Measurements from ENCODE around the gene MIAT. TPM values are rescaled to one million over a fixed set of nuclear protein-coding genes. Genes with fewer than 3 reads are reported as not detected.
A peak's percentile ranks its signal among the peaks of the same experiment; 100 is the strongest.

Gene MIAT
- total and polyA plus RNA-seq, 12 donors, result 0.03 to 1.6 (median 0.45) TPM

DNA sequence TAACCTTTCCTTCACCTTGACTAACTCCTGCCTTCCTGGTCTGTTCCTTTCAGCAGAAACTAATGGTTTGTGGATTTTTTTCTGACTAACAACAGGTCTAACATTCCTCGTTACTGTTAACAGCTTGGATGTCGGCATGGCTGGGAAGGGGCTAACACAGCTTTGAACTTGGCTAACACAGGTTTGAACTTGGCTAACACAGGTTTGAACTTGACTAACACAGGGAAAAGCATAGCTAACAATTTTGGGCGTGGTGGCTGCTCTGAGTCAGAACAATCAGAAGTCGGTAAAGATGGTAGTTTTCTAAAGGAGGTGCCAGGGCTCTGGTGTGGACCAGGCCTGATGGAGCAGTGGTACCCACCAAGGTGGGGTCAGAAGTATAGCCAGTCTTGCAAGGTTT lies 16.1 kb downstream of the MIAT start:
- TF ChIP-seq, protein P1, sequence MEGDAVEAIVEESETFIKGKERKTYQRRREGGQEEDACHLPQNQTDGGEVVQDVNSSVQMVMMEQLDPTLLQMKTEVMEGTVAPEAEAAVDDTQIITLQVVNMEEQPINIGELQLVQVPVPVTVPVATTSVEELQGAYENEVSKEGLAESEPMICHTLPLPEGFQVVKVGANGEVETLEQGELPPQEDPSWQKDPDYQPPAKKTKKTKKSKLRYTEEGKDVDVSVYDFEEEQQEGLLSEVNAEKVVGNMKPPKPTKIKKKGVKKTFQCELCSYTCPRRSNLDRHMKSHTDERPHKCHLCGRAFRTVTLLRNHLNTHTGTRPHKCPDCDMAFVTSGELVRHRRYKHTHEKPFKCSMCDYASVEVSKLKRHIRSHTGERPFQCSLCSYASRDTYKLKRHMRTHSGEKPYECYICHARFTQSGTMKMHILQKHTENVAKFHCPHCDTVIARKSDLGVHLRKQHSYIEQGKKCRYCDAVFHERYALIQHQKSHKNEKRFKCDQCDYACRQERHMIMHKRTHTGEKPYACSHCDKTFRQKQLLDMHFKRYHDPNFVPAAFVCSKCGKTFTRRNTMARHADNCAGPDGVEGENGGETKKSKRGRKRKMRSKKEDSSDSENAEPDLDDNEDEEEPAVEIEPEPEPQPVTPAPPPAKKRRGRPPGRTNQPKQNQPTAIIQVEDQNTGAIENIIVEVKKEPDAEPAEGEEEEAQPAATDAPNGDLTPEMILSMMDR (IDR thresholded peaks at IDR 0.05), result no peak
- Histone ChIP-seq H3K9me3 (no peaks in the 10 kb centered on the region), H3K27me3 (no peaks in the 10 kb centered on the region), H3K27ac (peak overlapping the region; percentile 87 to 98 (median 98)), H3K4me3 (peak overlapping the region; percentile 42 to 95 (median 84)), H3K4me1 (peaks cover 8 to 49% (median 29%) of the 10 kb centered on the region in 9 donors), H3K36me3 (no peaks in the 10 kb centered on the region)
- no peak for DNase-seq
- intact Hi-C loops (cut with DNase I), result loop anchor here in 3 of 10 donors (10.0 kb wide), 1 partner anchor 1131 kb away; the partner anchor contains the start of gene MN1 (in 3 of the 3)
- no peak for ATAC-seq
- WGBS, 2 donors, result 26 to 37% methylated on average over 4 of the region's 4 CpGs

DNA sequence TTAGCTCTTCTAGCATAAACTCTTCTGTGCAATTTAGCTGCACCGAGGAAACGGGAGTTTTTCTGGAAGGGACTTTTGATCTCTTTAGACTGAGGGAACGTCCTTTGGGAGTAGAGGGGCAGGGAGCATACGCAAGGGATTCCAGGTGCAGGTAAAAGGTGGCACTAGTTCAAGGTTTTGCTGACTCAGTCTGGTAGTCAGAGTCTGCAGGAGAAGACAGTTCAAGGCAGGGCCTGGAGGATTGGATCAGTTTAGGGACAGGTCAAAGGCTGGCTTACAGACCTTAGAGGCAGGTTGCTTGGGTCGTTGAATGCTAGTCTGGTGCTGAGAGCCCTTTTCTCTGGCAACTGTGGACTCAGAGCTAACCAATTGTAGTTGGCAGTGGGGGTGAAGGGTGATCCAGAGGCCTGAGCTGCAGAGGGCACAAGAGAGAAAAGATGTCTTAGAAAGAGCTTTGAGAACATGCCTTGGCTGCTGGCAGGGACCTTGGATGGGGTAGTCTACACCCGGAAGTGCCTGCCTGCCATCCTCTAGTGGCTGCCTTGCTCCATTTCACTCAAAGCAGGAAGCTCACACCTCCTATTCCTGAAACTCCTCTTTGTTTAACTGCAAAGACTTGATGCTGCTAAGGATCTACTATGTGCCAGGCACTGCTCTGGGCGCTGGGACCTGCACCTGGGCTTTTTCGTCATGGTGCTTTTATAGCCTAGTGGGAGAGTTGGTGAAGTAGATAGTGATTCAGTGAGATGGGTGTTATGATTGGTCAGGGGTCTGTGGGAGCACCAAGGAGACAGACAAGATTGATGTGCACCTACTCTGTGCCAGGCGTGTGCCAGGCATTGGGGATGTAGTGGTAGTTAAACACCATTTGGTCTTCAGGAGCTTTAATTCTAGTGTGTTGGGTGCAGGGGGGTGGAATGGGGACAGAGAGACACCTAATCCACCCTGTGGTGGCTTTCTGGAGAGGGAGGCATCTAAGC lies 17.1 kb downstream of the MIAT start:
- DNase-seq (no peak), ATAC-seq (no peak)
- WGBS, 2 donors, result 84 to 85% methylated on average over 9 of the region's 9 CpGs
- no peaks in the 10 kb centered on the region for H3K36me3 ChIP-seq
- intact Hi-C loops (cut with DNase I), result loop anchor here in 3 of 10 donors (10.0 kb wide), 1 partner anchor 1130 kb away; the partner anchor contains the start of gene MN1 (in 3 of the 3)
- no peaks in the 10 kb centered on the region for H3K27me3 ChIP-seq
- H3K4me3 ChIP-seq, result peak overlapping the region in 6 of 10 donors; percentile 82 to 95 (median 86)
- TF ChIP-seq, protein P1 (IDR thresholded peaks at IDR 0.05), result no peak
- no peaks in the 10 kb centered on the region for H3K9me3 ChIP-seq
- peak overlapping the region in 5 of 10 donors; percentile 95 to 98 (median 98) for H3K27ac ChIP-seq
- H3K4me1 ChIP-seq, result peaks cover 8 to 49% (median 31%) of the 10 kb centered on the region in 9 donors

DNA sequence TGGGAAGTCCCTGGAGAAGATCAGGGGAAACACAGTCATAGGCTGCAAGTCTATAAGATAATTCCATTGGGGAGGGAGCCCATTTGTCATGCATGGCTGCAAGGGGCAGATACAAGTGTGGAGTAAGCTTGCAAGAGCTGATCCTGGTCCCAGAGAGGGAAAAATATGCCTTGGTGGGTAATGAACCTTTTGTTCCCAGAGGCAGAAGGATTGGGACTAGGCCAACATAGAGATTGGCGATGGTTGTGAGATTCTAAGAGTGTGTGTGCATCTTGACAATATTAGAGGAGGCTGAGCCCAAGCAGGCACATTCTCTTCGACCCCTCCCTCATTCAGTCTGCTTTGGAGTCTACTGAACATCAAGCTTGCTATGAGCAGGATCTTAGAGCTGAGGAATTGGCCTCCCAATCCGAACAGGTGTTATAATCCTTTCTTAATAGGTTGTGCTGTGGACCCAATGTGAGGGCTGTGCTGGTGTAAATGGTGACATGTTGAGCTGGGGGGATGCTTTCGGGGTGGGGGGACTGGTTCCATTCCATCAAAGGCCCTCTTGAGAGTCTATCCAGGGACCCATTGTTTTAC lies 18.4 kb downstream of the MIAT start:
- peaks cover 0 to 10% (median 0%) of the 10 kb centered on the region in 9 donors for H3K36me3 ChIP-seq
- intact Hi-C loops (cut with DNase I), result loop anchor here in 3 of 10 donors (10.0 kb wide), 1 partner anchor 1129 kb away; the partner anchor contains the start of gene MN1 (in 3 of the 3)
- no peak overlapping the region for H3K4me3 ChIP-seq
- no peak overlapping the region for H3K27ac ChIP-seq
- ATAC-seq (no peak), DNase-seq (no peak)
- TF ChIP-seq, protein P1 (IDR thresholded peaks at IDR 0.05), result no peak
- H3K4me1 ChIP-seq, result peaks cover 8 to 44% (median 31%) of the 10 kb centered on the region in 9 donors
- H3K9me3 ChIP-seq, result no peaks in the 10 kb centered on the region
- 92 to 94% methylated on average over 4 of the region's 4 CpGs for WGBS, 2 donors
- H3K27me3 ChIP-seq, result no peaks in the 10 kb centered on the region

DNA sequence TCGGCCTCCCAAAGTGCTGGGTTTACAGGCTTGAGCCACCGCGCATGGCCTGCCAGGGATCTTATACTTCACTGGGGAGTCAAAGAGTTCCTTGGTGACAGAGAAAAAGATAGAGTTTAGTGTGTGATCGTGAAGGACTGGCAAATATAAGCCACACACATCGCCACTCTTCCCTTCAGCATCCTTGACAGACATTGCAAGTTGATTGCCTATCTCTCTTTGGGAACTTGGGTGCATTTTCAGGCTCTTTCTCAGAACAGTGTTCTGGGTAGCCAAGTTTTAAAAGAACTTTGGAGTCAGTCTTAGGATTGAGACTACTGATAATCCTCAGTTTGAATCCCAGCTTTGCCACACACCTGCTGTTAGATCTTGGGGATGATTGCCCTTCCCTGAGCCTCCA lies 19.8 kb downstream of the MIAT start:
- intact Hi-C loops (cut with DNase I), result loop anchor here in 3 of 10 donors (10.0 kb wide), 1 partner anchor 1128 kb away; the partner anchor contains the start of gene MN1 (in 3 of the 3)

More for the DNA sequence above, 19.8 kb downstream of the MIAT start:
- DNase-seq (no peak), ATAC-seq (no peak)
- Histone ChIP-seq H3K27ac (no peak overlapping the region), H3K4me3 (no peak overlapping the region), H3K9me3 (peaks cover 0 to 4% (median 0%) of the 10 kb centered on the region in 11 donors), H3K4me1 (peaks cover 3 to 41% (median 29%) of the 10 kb centered on the region in 9 donors), H3K36me3 (peaks cover 0 to 25% (median 5%) of the 10 kb centered on the region in 9 donors), H3K27me3 (no peaks in the 10 kb centered on the region)
- TF ChIP-seq, protein P1 (IDR thresholded peaks at IDR 0.05), result no peak
- 84 to 86% methylated on average over 5 of the region's 5 CpGs for WGBS, 2 donors

Measured in heart right ventricle (tissue), 16 donors.